ENCODE measurements around the gene WWC2. TPM values are rescaled to one million over a fixed set of nuclear protein-coding genes. Genes with fewer than 3 reads are reported as not detected.
"Not testable (repeated sequence)": the region's sequence is repeated elsewhere in the genome, so short reads cannot be mapped to it uniquely, and the experiment has no call there.

Gene WWC2
- polyA plus RNA-seq, 3 donors: 4.8 to 8.9 (median 6.7) TPM

- no peak overlapping the region for H3K27ac ChIP-seq (ENCODE audit: low read depth, low read length)
- WGBS, 3 donors: 95 to 99% (median 98%) methylated on average over 3 of the region's 3 CpGs
These were observed 198.6 kb downstream of the WWC2 start for GRCh38 chr4:183297675-183298074.

GRCh38 chr4:183299464-183299863 is 200.4 kb downstream of the WWC2 start:
- whole genome bisulfite sequencing, 3 donors: 41 to 79% (median 67%) methylated on average over 2 of the region's 2 CpGs
- H3K27ac ChIP-seq (ENCODE audit: low read depth, low read length): no peak overlapping the region

GRCh38 chr4:183300070-183300469 is 201.0 kb downstream of the WWC2 start:
- 62 to 76% (median 65%) methylated on average over 6 of the region's 6 CpGs for WGBS, 3 donors
- no peak overlapping the region for H3K27ac ChIP-seq (ENCODE audit: low read depth, low read length)

- 65 to 70% (median 69%) methylated on average over 5 of the region's 5 CpGs for WGBS, 3 donors
- no peak overlapping the region for H3K27ac ChIP-seq (ENCODE audit: low read depth, low read length)
These were observed 201.6 kb downstream of the WWC2 start for GRCh38 chr4:183300655-183301054.

- no peak overlapping the region for H3K27ac ChIP-seq (ENCODE audit: low read depth, low read length)
- WGBS, 3 donors: 80 to 93% (median 82%) methylated on average over 4 of the region's 4 CpGs
These were observed 204.2 kb downstream of the WWC2 start for GRCh38 chr4:183303301-183303700.

- 95 to 99% (median 99%) methylated on average over 4 of the region's 4 CpGs for WGBS, 3 donors
- no peak overlapping the region for H3K27ac ChIP-seq (ENCODE audit: low read depth, low read length)
These were observed 205.0 kb downstream of the WWC2 start for GRCh38 chr4:183304067-183304466.

GRCh38 chr4:183304538-183304937 is 205.5 kb downstream of the WWC2 start:
- WGBS, 3 donors: 89 to 97% (median 89%) methylated on average over 2 of the region's 2 CpGs
- no peak overlapping the region for H3K27ac ChIP-seq (ENCODE audit: low read depth, low read length)

GRCh38 chr4:183306811-183307210 is 207.8 kb downstream of the WWC2 start:
- H3K27ac ChIP-seq (ENCODE audit: low read depth, low read length): no peak overlapping the region
- 84 to 89% (median 89%) methylated on average over 3 of the region's 3 CpGs for WGBS, 3 donors

GRCh38 chr4:183312841-183313240 is 213.8 kb downstream of the WWC2 start:
- no peak overlapping the region for H3K27ac ChIP-seq (ENCODE audit: low read depth, low read length)
- 78 to 98% (median 85%) methylated on average over 5 of the region's 5 CpGs for WGBS, 3 donors

GRCh38 chr4:183314336-183314735 is 215.3 kb downstream of the WWC2 start:
- WGBS, 3 donors: 94 to 97% (median 96%) methylated on average over 15 of the region's 15 CpGs
- H3K27ac ChIP-seq (ENCODE audit: low read depth, low read length): no peak overlapping the region

- H3K27ac ChIP-seq (ENCODE audit: low read depth, low read length): no peak overlapping the region
- 88 to 93% (median 89%) methylated on average over 9 of the region's 9 CpGs for WGBS, 3 donors
These were observed 215.7 kb downstream of the WWC2 start for GRCh38 chr4:183314806-183315205.

GRCh38 chr4:183318656-183319055 is 219.6 kb downstream of the WWC2 start:
- H3K27ac ChIP-seq (ENCODE audit: low read depth, low read length): no peak overlapping the region
- WGBS, 3 donors: 67 to 88% (median 87%) methylated on average over 10 of the region's 10 CpGs

GRCh38 chr4:183320211-183321059 is 221.4 kb downstream of the WWC2 start, which contains the start of gene CLDN22:
Gene CLDN22, minus strand, starts transcription at chr4:183320276. Its CDS starts 58 bp downstream, at chr4:183320218.
- WGBS, 3 donors: 69 to 85% (median 78%) methylated on average over 6 of the region's 6 CpGs

GRCh38 chr4:183321079-183321478 is 222.0 kb downstream of the WWC2 start:
- 66 to 82% (median 67%) methylated on average over 2 of the region's 2 CpGs for WGBS, 3 donors

More at GRCh38 chr4:183320211-183321059, 221.4 kb downstream of the WWC2 start, which contains the start of gene CLDN22:
- H3K27ac ChIP-seq (ENCODE audit: low read depth, low read length): no peak within 1 kb of the TSS

GRCh38 chr4:183321516-183321915 is 222.5 kb downstream of the WWC2 start:
- WGBS, 3 donors: 95 to 97% (median 95%) methylated on average over 5 of the region's 5 CpGs
- no peak overlapping the region for H3K27ac ChIP-seq (ENCODE audit: low read depth, low read length)

More at GRCh38 chr4:183321079-183321478, 222.0 kb downstream of the WWC2 start:
- H3K27ac ChIP-seq (ENCODE audit: low read depth, low read length): no peak overlapping the region

GRCh38 chr4:183322326-183322725 is 223.3 kb downstream of the WWC2 start, which contains the start of gene CLDN24:
Gene CLDN24, minus strand, starts transcription at chr4:183322426. Its CDS starts 0 bp downstream, at chr4:183322426.
- H3K27ac ChIP-seq (ENCODE audit: low read depth, low read length): no peak within 1 kb of the TSS
- 94 to 99% (median 94%) methylated on average over 5 of the region's 5 CpGs for WGBS, 3 donors

GRCh38 chr4:183323295-183323694 is 224.2 kb downstream of the WWC2 start:
- WGBS, 3 donors: 85 to 90% (median 86%) methylated on average over 6 of the region's 6 CpGs
- no peak overlapping the region for H3K27ac ChIP-seq (ENCODE audit: low read depth, low read length)

GRCh38 chr4:183324056-183324455 is 225.0 kb downstream of the WWC2 start:
- 90 to 95% (median 92%) methylated on average over 11 of the region's 11 CpGs for WGBS, 3 donors
- H3K27ac ChIP-seq (ENCODE audit: low read depth, low read length): not testable (repeated sequence)

GRCh38 chr4:183324619-183325018 is 225.6 kb downstream of the WWC2 start:
- no peak overlapping the region for H3K27ac ChIP-seq (ENCODE audit: low read depth, low read length)
- WGBS, 3 donors: 93 to 95% (median 94%) methylated on average over 7 of the region's 7 CpGs

- not testable (repeated sequence) for H3K27ac ChIP-seq (ENCODE audit: low read depth, low read length)
- WGBS, 3 donors: 89 to 92% (median 92%) methylated on average over 6 of the region's 6 CpGs
These were observed 227.3 kb downstream of the WWC2 start for GRCh38 chr4:183326387-183326786.

All from adipose tissue (tissue), 3 donors.